Activated CD4-positive, alpha-beta T cell treated with anti-CD3 and anti-CD28 coated beads, Interleukin-2, amount 50 U/mL, for 4 hours (primary cell): ENCODE data around the gene CA6.
"Not testable (repeated sequence)": the region's sequence is repeated elsewhere in the genome, so short reads cannot be mapped to it uniquely, and the experiment has no call there.

Experiments used
- DNase-seq, 2 experiments: peaks; one replicate each; pipeline ENCODE4 v3.0.0-alpha.2; 2020

CA6 gene

GRCh38 chr1:8970870-8971337 lies 25.2 kb downstream of the CA6 start:
- DNase-seq = peak in 1 of 2 experiments; percentile 7

- DNase-seq = no peak
Observed at GRCh38 chr1:8974551-8974950, 28.9 kb downstream of the CA6 start.

GRCh38 chr1:8976338-8976737 lies 30.7 kb downstream of the CA6 start:
- DNase-seq = no peak

- DNase-seq = no peak
Observed at GRCh38 chr1:8976896-8977450, 31.3 kb downstream of the CA6 start.

GRCh38 chr1:8980656-8981055 lies 35.0 kb downstream of the CA6 start:
- DNase-seq = no peak

- no peak for DNase-seq
Observed at GRCh38 chr1:8981169-8981568, 35.5 kb downstream of the CA6 start.

GRCh38 chr1:8984203-8984602 lies 38.5 kb downstream of the CA6 start:
- DNase-seq = no peak

- DNase-seq = no peak
Observed at GRCh38 chr1:8984990-8985389, 39.3 kb downstream of the CA6 start.

GRCh38 chr1:8985915-8986813 lies 40.5 kb downstream of the CA6 start:
- no peak for DNase-seq

GRCh38 chr1:8986814-8987190 lies 41.1 kb downstream of the CA6 start:
- no peak for DNase-seq

- DNase-seq = peak; percentile 62 to 67
Observed at GRCh38 chr1:8987881-8988617, 42.4 kb downstream of the CA6 start.

GRCh38 chr1:8988618-8988967 lies 42.9 kb downstream of the CA6 start:
- DNase-seq = no peak

- no peak for DNase-seq
Observed at GRCh38 chr1:8989061-8989460, 43.4 kb downstream of the CA6 start.

GRCh38 chr1:8989821-8990220 lies 44.2 kb downstream of the CA6 start:
- DNase-seq = no peak

GRCh38 chr1:8992936-8993687 lies 47.4 kb downstream of the CA6 start:
- DNase-seq = no peak

GRCh38 chr1:8993962-8994675 lies 48.5 kb downstream of the CA6 start:
- DNase-seq = not testable (repeated sequence)

- not testable (repeated sequence) for DNase-seq
Observed at GRCh38 chr1:9001534-9002214, 56.0 kb downstream of the CA6 start.

- not testable (repeated sequence) for DNase-seq
Observed at GRCh38 chr1:9002215-9002560, 56.5 kb downstream of the CA6 start.

- no peak for DNase-seq
Observed at GRCh38 chr1:9004031-9004699, 58.5 kb downstream of the CA6 start.

- DNase-seq = peak; percentile 77 to 82
Observed at GRCh38 chr1:9004700-9005394, 59.2 kb downstream of the CA6 start.

GRCh38 chr1:9005395-9005708 lies 59.7 kb downstream of the CA6 start:
- no peak for DNase-seq
